ENCODE results near the gene NOP16. TPM values are rescaled to one million over a fixed set of nuclear protein-coding genes. Genes with fewer than 3 reads are reported as not detected.

Gene NOP16
- total RNA-seq, 1 donor from 2014 or later: 46.3 TPM

DNA sequence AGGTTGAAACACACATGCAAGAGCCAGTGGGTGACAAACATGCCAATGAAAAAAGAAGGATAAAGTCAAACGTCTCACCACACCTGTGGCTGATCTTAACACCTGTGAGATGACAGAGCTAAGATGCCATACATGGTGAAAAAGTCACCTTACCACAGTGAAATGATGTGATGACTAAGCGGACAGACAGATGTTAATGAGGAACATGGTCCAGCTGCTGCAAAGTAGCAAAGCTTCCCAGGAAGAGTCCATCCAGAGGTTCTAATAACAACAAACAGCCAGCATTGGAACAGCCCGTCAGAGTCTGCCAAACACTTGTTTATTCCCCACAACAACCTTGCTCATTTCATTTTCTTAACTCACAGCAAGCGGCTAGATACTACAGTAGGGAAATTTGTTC lies 28.7 kb downstream of the NOP16 start:
- no peak overlapping the region for H3K4me3 ChIP-seq (ENCODE audit: insufficient read depth, low read depth, low read length)

DNA sequence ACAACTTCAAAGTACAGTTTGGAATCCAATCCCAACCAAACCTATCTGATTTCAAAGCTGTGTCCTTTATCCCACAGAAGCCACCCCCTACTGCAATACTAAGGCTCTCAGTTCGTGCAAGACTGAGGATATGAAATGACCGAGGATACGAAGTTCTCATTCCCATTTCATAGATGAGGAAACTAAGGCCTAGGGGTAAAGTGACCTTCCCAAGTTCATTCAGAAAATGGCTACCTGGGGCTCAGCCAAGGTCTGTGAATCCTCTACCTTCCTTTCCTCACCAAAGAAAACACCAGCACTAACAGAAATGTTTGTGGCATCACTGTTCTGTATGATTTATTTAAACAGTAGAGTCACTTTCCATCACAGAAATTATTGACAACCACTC lies 32.2 kb downstream of the NOP16 start:
- DNase-seq (ENCODE audit: low read depth) (no peak), FAIRE-seq (no peak)
- H4K20me1 ChIP-seq (ENCODE audit: insufficient read depth, low read length): peaks cover 70% of the 10 kb centered on the region
- H3K4me2 ChIP-seq (ENCODE audit: low read length): no peak overlapping the region
- no peaks in the 10 kb centered on the region for H3K27me3 ChIP-seq (ENCODE audit: insufficient read depth, low read length)
- peaks cover 33% of the 10 kb centered on the region for H3K36me3 ChIP-seq (ENCODE audit: insufficient read depth, low read length)
- H3K27ac ChIP-seq (ENCODE audit: low read depth, low read length): no peak overlapping the region
- H3K4me1 ChIP-seq (ENCODE audit: insufficient read depth, low read length): no peaks in the 10 kb centered on the region
- Mint-ChIP-seq H3K27ac (ENCODE audit: unreplicated experiment) (no peak overlapping the region), H3K9me3 (ENCODE audit: unreplicated experiment) (no peaks in the 10 kb centered on the region), H3K4me3 (ENCODE audit: unreplicated experiment) (no peak overlapping the region), H3K4me1 (ENCODE audit: low read depth, unreplicated experiment) (peaks cover 6% of the 10 kb centered on the region), H3K27me3 (ENCODE audit: low read depth, unreplicated experiment) (no peaks in the 10 kb centered on the region), H3K36me3 (ENCODE audit: low read depth, unreplicated experiment) (peaks cover 23% of the 10 kb centered on the region)
- no peak for TF ChIP-seq EZH2 (IDR thresholded peaks at IDR 0.05; ENCODE audit: insufficient read depth, low read length)
- TF ChIP-seq, protein P1, sequence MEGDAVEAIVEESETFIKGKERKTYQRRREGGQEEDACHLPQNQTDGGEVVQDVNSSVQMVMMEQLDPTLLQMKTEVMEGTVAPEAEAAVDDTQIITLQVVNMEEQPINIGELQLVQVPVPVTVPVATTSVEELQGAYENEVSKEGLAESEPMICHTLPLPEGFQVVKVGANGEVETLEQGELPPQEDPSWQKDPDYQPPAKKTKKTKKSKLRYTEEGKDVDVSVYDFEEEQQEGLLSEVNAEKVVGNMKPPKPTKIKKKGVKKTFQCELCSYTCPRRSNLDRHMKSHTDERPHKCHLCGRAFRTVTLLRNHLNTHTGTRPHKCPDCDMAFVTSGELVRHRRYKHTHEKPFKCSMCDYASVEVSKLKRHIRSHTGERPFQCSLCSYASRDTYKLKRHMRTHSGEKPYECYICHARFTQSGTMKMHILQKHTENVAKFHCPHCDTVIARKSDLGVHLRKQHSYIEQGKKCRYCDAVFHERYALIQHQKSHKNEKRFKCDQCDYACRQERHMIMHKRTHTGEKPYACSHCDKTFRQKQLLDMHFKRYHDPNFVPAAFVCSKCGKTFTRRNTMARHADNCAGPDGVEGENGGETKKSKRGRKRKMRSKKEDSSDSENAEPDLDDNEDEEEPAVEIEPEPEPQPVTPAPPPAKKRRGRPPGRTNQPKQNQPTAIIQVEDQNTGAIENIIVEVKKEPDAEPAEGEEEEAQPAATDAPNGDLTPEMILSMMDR (IDR thresholded peaks at IDR 0.05; ENCODE audit: insufficient read depth, low read depth, low read length): no peak
- no peak overlapping the region for H3K4me3 ChIP-seq (ENCODE audit: insufficient read depth, low read depth, low read length)
- H3K79me2 ChIP-seq (ENCODE audit: insufficient read depth, low read length): peaks cover 90% of the 10 kb centered on the region
- no peaks in the 10 kb centered on the region for H3K9me3 ChIP-seq (ENCODE audit: insufficient read depth, low read depth, low read length)
- H2AFZ ChIP-seq (ENCODE audit: low read depth, low read length): no peak overlapping the region
- no peak overlapping the region for H3K9ac ChIP-seq (ENCODE audit: low read length)

More for the DNA sequence above, 28.7 kb downstream of the NOP16 start:
- TF ChIP-seq, protein P1 (IDR thresholded peaks at IDR 0.05; ENCODE audit: insufficient read depth, low read depth, low read length): no peak
- TF ChIP-seq EZH2 (IDR thresholded peaks at IDR 0.05; ENCODE audit: insufficient read depth, low read length): no peak
- H3K4me2 ChIP-seq (ENCODE audit: low read length): peak overlapping the region; percentile 90
- H3K27me3 Mint-ChIP-seq (ENCODE audit: low read depth, unreplicated experiment): peaks cover 3% of the 10 kb centered on the region
- H3K27me3 ChIP-seq (ENCODE audit: insufficient read depth, low read length): no peaks in the 10 kb centered on the region
- DNase-seq (ENCODE audit: low read depth) (no peak), FAIRE-seq (no peak)
- H3K4me3 Mint-ChIP-seq (ENCODE audit: unreplicated experiment): peak overlapping the region; percentile 96
- peaks cover 4% of the 10 kb centered on the region for H3K4me1 Mint-ChIP-seq (ENCODE audit: low read depth, unreplicated experiment)
- no peak overlapping the region for H2AFZ ChIP-seq (ENCODE audit: low read depth, low read length)
- no peaks in the 10 kb centered on the region for H3K9me3 Mint-ChIP-seq (ENCODE audit: unreplicated experiment)
- H3K9me3 ChIP-seq (ENCODE audit: insufficient read depth, low read depth, low read length): no peaks in the 10 kb centered on the region
- peaks cover 44% of the 10 kb centered on the region for H4K20me1 ChIP-seq (ENCODE audit: insufficient read depth, low read length)
- peaks cover 64% of the 10 kb centered on the region for H3K79me2 ChIP-seq (ENCODE audit: insufficient read depth, low read length)
- H3K36me3 ChIP-seq (ENCODE audit: insufficient read depth, low read length): peaks cover 17% of the 10 kb centered on the region
- H3K27ac ChIP-seq (ENCODE audit: low read depth, low read length): no peak overlapping the region
- no peak overlapping the region for H3K9ac ChIP-seq (ENCODE audit: low read length)
- H3K27ac Mint-ChIP-seq (ENCODE audit: unreplicated experiment): no peak overlapping the region
- peaks cover 3% of the 10 kb centered on the region for H3K4me1 ChIP-seq (ENCODE audit: insufficient read depth, low read length)
- H3K36me3 Mint-ChIP-seq (ENCODE audit: low read depth, unreplicated experiment): peaks cover 6% of the 10 kb centered on the region

DNA sequence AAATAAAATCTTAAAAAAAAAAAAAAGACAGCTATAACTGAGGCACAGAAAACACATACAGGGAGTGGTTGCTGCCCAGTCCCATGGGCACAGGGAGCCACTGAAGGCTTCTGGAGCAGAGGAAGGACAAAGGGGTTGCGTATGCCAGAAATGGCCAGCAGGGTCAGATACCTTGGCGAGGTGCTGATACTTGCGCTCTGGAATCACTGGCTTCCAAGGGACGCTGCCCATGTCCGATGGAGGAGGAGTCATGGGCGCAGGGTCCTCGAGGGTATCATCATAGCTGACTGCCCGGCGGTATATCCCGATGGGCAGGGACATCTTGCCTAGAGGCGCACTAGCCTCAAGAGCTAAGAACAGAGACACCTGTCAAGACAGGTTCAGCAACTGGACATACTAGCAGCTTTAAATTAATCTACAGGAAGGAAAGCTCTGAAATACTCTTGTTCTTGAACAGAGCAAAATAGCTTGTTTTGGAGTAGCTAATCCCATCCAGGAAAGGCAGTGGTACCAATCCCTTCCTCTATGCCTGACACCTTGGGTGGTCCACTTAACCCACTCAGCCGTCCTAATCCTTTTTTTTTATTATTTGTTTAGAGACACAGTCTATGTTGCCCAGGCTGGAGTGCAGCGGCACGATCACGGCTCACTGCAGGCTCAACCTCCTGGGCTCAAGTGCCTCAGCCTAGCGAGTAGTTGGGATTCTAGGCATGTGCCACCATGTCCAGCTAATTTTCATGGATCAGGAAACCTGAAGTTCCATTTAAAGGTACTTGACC lies 32.8 kb downstream of the NOP16 start:
- H3K27me3 ChIP-seq (ENCODE audit: insufficient read depth, low read length): no peaks in the 10 kb centered on the region
- no peaks in the 10 kb centered on the region for H3K9me3 Mint-ChIP-seq (ENCODE audit: unreplicated experiment)
- no peak overlapping the region for H3K27ac Mint-ChIP-seq (ENCODE audit: unreplicated experiment)
- H3K36me3 ChIP-seq (ENCODE audit: insufficient read depth, low read length): peaks cover 34% of the 10 kb centered on the region
- H3K4me1 ChIP-seq (ENCODE audit: insufficient read depth, low read length): no peaks in the 10 kb centered on the region
- no peak overlapping the region for H2AFZ ChIP-seq (ENCODE audit: low read depth, low read length)
- H3K4me3 ChIP-seq (ENCODE audit: insufficient read depth, low read depth, low read length): no peak overlapping the region
- no peak overlapping the region for H3K27ac ChIP-seq (ENCODE audit: low read depth, low read length)
- H4K20me1 ChIP-seq (ENCODE audit: insufficient read depth, low read length): peaks cover 69% of the 10 kb centered on the region
- DNase-seq (ENCODE audit: low read depth): no peak
- TF ChIP-seq EZH2 (IDR thresholded peaks at IDR 0.05; ENCODE audit: insufficient read depth, low read length): no peak
- TF ChIP-seq, protein P1 (IDR thresholded peaks at IDR 0.05; ENCODE audit: insufficient read depth, low read depth, low read length): no peak
- H3K79me2 ChIP-seq (ENCODE audit: insufficient read depth, low read length): peaks cover 89% of the 10 kb centered on the region
- no peak overlapping the region for H3K9ac ChIP-seq (ENCODE audit: low read length)
- peaks cover 6% of the 10 kb centered on the region for H3K4me1 Mint-ChIP-seq (ENCODE audit: low read depth, unreplicated experiment)
- H3K9me3 ChIP-seq (ENCODE audit: insufficient read depth, low read depth, low read length): no peaks in the 10 kb centered on the region
- H3K4me3 Mint-ChIP-seq (ENCODE audit: unreplicated experiment): no peak overlapping the region
- no peak overlapping the region for H3K4me2 ChIP-seq (ENCODE audit: low read length)
- peaks cover 23% of the 10 kb centered on the region for H3K36me3 Mint-ChIP-seq (ENCODE audit: low read depth, unreplicated experiment)
- no peak for FAIRE-seq
- no peaks in the 10 kb centered on the region for H3K27me3 Mint-ChIP-seq (ENCODE audit: low read depth, unreplicated experiment)
